ENCODE measurements around the gene DDR2. TPM values are rescaled to one million over a fixed set of nuclear protein-coding genes. Genes with fewer than 3 reads are reported as not detected.

Gene DDR2
- total RNA-seq, 4 donors from 2014 or later, result 15.1 to 36.9 (median 20.0) TPM

DNA sequence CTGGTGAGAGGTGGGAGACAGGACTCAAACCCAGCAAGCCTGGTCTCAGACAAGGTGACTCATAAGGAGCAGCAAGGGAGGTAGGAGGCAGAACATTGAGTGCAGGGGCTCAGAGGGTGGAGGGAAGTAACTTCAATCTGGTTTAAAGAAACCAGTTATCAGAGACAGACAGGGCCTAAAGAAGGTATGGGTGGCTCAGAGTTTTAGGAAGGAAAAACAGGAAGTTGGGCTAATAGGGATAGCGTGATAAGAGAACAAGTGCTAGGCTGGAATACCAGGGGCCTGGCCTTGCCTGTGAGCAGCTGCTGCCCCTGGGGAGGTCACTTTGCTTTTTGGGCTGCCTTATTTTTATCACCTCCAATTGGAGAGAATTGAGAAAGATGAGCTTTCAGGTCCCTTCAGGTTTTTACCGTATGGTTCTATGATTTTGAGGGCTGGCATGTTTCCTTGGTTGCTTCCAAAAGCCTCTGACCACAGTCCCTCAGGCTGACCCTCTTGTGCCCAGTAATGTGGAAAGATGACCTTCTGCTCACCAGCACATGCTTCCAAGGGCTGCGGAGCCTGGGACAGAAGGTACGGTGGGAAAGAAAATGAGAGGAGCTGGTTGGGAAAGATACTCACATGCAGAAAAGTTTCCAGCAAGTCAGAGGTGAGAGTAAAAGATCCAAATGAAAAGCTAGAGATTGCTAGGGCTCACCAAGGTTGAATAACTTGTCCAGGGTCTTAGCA is 77.0 kb downstream of the DDR2 start:
- no peak overlapping the region for H3K4me3 ChIP-seq (ENCODE audit: low read depth, poor library complexity, severe bottlenecking)
- 84 to 85% methylated on average over 4 of the region's 4 CpGs for WGBS, 2 donors
- TF ChIP-seq POLR2A (IDR thresholded peaks at IDR 0.05), result no peak
- TF ChIP-seq CTCF (IDR thresholded peaks at IDR 0.05), result no peak
- intact Hi-C loops (cut with DNase I; ENCODE audit: low total_unique reads), result no loop called here
- DNase-seq (ENCODE audit: low spot score in 2 of 2), result no peak

DNA sequence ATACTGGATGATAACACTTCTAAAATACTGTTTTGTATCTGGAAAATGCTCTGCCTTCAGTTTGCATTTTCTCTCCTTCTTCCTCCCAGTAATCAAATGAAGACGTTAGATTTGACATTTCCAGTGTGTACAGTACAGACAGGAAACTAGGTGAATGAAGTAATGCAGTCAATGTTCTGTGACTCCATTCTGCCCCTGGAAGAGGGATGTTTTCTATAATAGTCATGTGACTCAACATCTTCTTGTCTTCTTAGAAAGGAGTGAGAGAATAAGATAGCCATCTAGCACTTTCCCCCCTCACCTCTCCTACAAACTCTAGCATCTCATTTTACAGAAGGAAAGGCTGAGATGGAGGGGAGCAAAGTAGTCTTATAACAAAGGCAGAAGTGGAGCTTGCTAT is 77.6 kb downstream of the DDR2 start:
- DNase-seq (ENCODE audit: low spot score in 2 of 2), result no peak
- H3K4me3 ChIP-seq (ENCODE audit: low read depth, poor library complexity, severe bottlenecking), result no peak overlapping the region
- intact Hi-C loops (cut with DNase I; ENCODE audit: low total_unique reads), result no loop called here
- TF ChIP-seq POLR2A (IDR thresholded peaks at IDR 0.05) (no peak), CTCF (IDR thresholded peaks at IDR 0.05) (no peak)
- WGBS, 2 donors, result 39 to 53% methylated on average over 1 of the region's 1 CpG

DNA sequence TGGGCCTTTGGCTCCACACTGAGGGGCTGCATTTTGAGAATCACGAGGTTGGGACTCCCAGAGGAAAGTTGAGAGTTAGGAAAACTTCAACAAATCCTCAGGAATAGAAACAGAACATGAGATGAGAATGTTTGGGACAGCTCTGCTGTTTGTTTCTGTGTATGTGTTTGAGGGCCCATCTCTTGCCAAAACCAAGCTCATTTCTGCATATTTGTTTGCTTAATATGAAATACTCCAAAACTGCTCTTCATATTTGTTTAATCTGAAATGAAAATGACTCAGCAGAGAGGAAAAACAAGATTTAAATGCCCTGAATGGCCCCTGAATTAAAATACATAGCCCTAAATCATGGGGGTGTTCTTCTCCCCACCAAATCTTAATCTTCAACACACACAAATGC is 78.1 kb downstream of the DDR2 start:
- no peak for DNase-seq (ENCODE audit: low spot score in 2 of 2)

GRCh38 chr1:162710780-162711465 is 78.7 kb downstream of the DDR2 start:
- 68 to 69% methylated on average over 4 of the region's 4 CpGs for WGBS, 2 donors
- intact Hi-C loops (cut with DNase I; ENCODE audit: low total_unique reads), result no loop called here
- no peak overlapping the region for H3K4me3 ChIP-seq (ENCODE audit: low read depth, poor library complexity, severe bottlenecking)
- no peak for DNase-seq (ENCODE audit: low spot score in 2 of 2)
- no peak for TF ChIP-seq POLR2A (IDR thresholded peaks at IDR 0.05)
- TF ChIP-seq CTCF (IDR thresholded peaks at IDR 0.05), result no peak

More for the DNA sequence above, 78.1 kb downstream of the DDR2 start:
- no peak overlapping the region for H3K4me3 ChIP-seq (ENCODE audit: low read depth, poor library complexity, severe bottlenecking)
- intact Hi-C loops (cut with DNase I; ENCODE audit: low total_unique reads), result no loop called here
- 55 to 60% methylated on average over 1 of the region's 1 CpG for WGBS, 2 donors
- TF ChIP-seq POLR2A (IDR thresholded peaks at IDR 0.05), result no peak
- TF ChIP-seq CTCF (IDR thresholded peaks at IDR 0.05), result no peak

- 74 to 91% methylated on average over 2 of the region's 2 CpGs for WGBS, 2 donors
- no peak for DNase-seq (ENCODE audit: low spot score in 2 of 2)
- intact Hi-C loops (cut with DNase I; ENCODE audit: low total_unique reads), result no loop called here
- TF ChIP-seq POLR2A (IDR thresholded peaks at IDR 0.05) (no peak), CTCF (IDR thresholded peaks at IDR 0.05) (no peak)
- H3K4me3 ChIP-seq (ENCODE audit: low read depth, poor library complexity, severe bottlenecking), result no peak overlapping the region
These were observed 80.2 kb downstream of the DDR2 start for GRCh38 chr1:162712317-162713029.

Measured in lower leg skin (tissue), 4 donors.